HCT116 (cell line): Measurements from ENCODE around the gene ZFHX3. TPM values are rescaled to one million over a fixed set of nuclear protein-coding genes. Genes with fewer than 3 reads are reported as not detected.

Source experiments
- ATAC-seq: fragments of 200-7000 bp; cut with Tn5 transposase; 2 replicates; pipeline ENCODE4 v1.9.1; 2020; ENCODE audit warnings: mild to moderate bottlenecking, moderate library complexity
- BruUV-seq: library from RNA; stranded (reverse); fragments of 400-500 nt; replicated peaks from 2 replicates; lab custom pipeline; 2021; lab: Mats Ljungman, UMichigan
- CTCF ChIA-PET: fragments of 300-600 bp; sonication (Branson Sonifier 250); formaldehyde crosslinking; loops from one replicate; lab custom pipeline; 2021; ENCODE audit warnings: antibody characterized with exemption; lab: Charles Lee
- POLR2A ChIA-PET: fragments of 300-600, 350-600 bp; sonication (Branson Sonifier 250); formaldehyde crosslinking; loops from one replicate; lab custom pipeline; 2021; ENCODE audit warnings: antibody characterized with exemption; lab: Charles Lee
- RAD21 ChIA-PET, 2 experiments: fragments of 300-600 bp; sonication (Branson Sonifier 250); formaldehyde crosslinking; loops; one replicate each; lab custom pipeline; 2023; ENCODE audit warnings: low total read pairs in 2 of 2; ENCODE audit not compliant: uncharacterized antibody in 2 of 2, unreplicated experiment in 2 of 2, low non-redundant PET in 1 of 2; lab: Charles Lee
- DNase-seq: peaks from one replicate; pipeline ENCODE4 v3.0.0-alpha.2; 2010; ENCODE audit warnings: low read depth, low spot score
- H2AFZ ChIP-seq: fragments of 200-600 bp; shearing (Covaris generic), sonication (generic); 2 replicates; pipeline ENCODE4 v1.6.1; 2017; ENCODE audit warnings: low read depth, mixed run types, mixed read lengths, antibody characterized with exemption, low read length; ENCODE audit not compliant: poor library complexity, severe bottlenecking
- H3K27ac ChIP-seq: 2 replicates; pipeline ENCODE4 v1.5.1; 2012; ENCODE audit warnings: low read depth, low read length
- H3K27me3 ChIP-seq: fragments of 200-600 bp; sonication (generic); 2 replicates; pipeline ENCODE4 v1.6.1; 2016; ENCODE audit warnings: mixed run types, low read length, mixed read lengths; ENCODE audit not compliant: insufficient read depth
- H3K36me3 ChIP-seq, 2 experiments: fragments of 200-500 bp in 1 of 2; fragments of 200-600 bp in 1 of 2; sonication (Bioruptor generic) in 1 of 2; sonication (generic) in 1 of 2; 2 replicates each; pipeline versions ENCODE4 v1.5.1 to v1.6.1; 2014 to 2016; ENCODE audit warnings: low read length in 2 of 2, inconsistent platforms in 1 of 2, mixed read lengths in 1 of 2, mixed run types in 1 of 2; ENCODE audit not compliant: insufficient read depth in 2 of 2, control insufficient read depth in 1 of 2
- H3K4me1 ChIP-seq, 2 experiments: fragments of 200-600 bp in 1 of 2; sonication (generic) in 1 of 2; 2 replicates each; pipeline versions ENCODE4 v1.5.1 to v1.6.1; 2012 to 2017; ENCODE audit warnings: low read length in 2 of 2, inconsistent platforms in 1 of 2, mild to moderate bottlenecking in 1 of 2, mixed read lengths in 1 of 2, mixed run types in 1 of 2, moderate library complexity in 1 of 2; ENCODE audit not compliant: insufficient read depth in 2 of 2, control insufficient read depth in 1 of 2
- H3K4me2 ChIP-seq: fragments of 200-600 bp; sonication (generic); 2 replicates; pipeline ENCODE4 v1.6.1; 2017; ENCODE audit warnings: mixed run types, low read length, mixed read lengths
- H3K4me3 ChIP-seq, 2 experiments: fragments of 200-600 bp in 1 of 2; sonication (generic) in 1 of 2; replicated peaks in 1 of 2; 2 replicates each; pipeline ENCODE4 v1.5.1; 2011 to 2016; ENCODE audit warnings: low read length in 2 of 2, control low read depth in 1 of 2, low read depth in 1 of 2, mild to moderate bottlenecking in 1 of 2, mixed read lengths in 1 of 2, mixed run types in 1 of 2
- H3K79me2 ChIP-seq: fragments of 200-600 bp; sonication (generic); 2 replicates; pipeline ENCODE4 v1.6.1; 2017; ENCODE audit warnings: mild to moderate bottlenecking, mixed run types, low read length, moderate library complexity, mixed read lengths; ENCODE audit not compliant: insufficient read depth
- H3K9ac ChIP-seq: fragments of 200-600 bp; sonication (generic); 2 replicates; pipeline ENCODE4 v1.6.1; 2016; ENCODE audit warnings: low read length, mixed read lengths
- H3K9me2 ChIP-seq: fragments of 200-600 bp; sonication (generic), shearing (Covaris generic); 2 replicates; pipeline ENCODE4 v1.6.1; 2017; ENCODE audit warnings: mixed run types, mild to moderate bottlenecking, moderate library complexity; ENCODE audit not compliant: insufficient read depth
- H3K9me3 ChIP-seq, 2 experiments: fragments of 200-500 bp in 1 of 2; fragments of 200-600 bp in 1 of 2; sonication (Bioruptor generic) in 1 of 2; sonication (generic) in 1 of 2; 2 replicates each; pipeline ENCODE4 v1.6.1; 2014 to 2017; ENCODE audit warnings: low read length in 2 of 2, mixed read lengths in 2 of 2, inconsistent platforms in 1 of 2, low read depth in 1 of 2, mild to moderate bottlenecking in 1 of 2, mixed run types in 1 of 2, moderate library complexity in 1 of 2; ENCODE audit not compliant: control insufficient read depth in 1 of 2, insufficient read depth in 1 of 2
- H4K20me1 ChIP-seq: fragments of 200-600 bp; sonication (generic), shearing (Covaris generic); 2 replicates; pipeline ENCODE4 v1.6.1; 2017; ENCODE audit warnings: mixed run types, mild to moderate bottlenecking, moderate library complexity; ENCODE audit not compliant: insufficient read depth
- CBX3 ChIP-seq: IDR thresholded peaks from 2 replicates; pipeline ENCODE4 v1.6.1; 2012; ENCODE audit warnings: low read depth
- EZH2phosphoT487 ChIP-seq: fragments of 200-600 bp; IDR thresholded peaks from 2 replicates; pipeline ENCODE4 v1.6.1; 2018; ENCODE audit warnings: antibody characterized with exemption, borderline replicate concordance
- POLR2AphosphoS5 ChIP-seq: IDR thresholded peaks from 2 replicates; pipeline ENCODE4 v1.6.1; 2011; ENCODE audit warnings: mild to moderate bottlenecking, low read depth, low read length, moderate library complexity
- RAD21 ChIP-seq: IDR thresholded peaks from 2 replicates; pipeline ENCODE4 v1.6.1; 2012; ENCODE audit warnings: low read depth, mild to moderate bottlenecking
- intact Hi-C: fragments of 100-400 bp; cut with micrococcal nuclease; formaldehyde crosslinking; loops from 2 replicates; pipeline ENCODE4 v1.10.0; 2022
- total RNA-seq: library from RNA; stranded (reverse); gene quantifications from one replicate; pipeline ENCODE4 v1.2.1, GENCODE V29; 2021; ENCODE audit not compliant: unreplicated experiment
- TF ChIP-seq, protein P1 (sequence below), 3 experiments: fragments of 200-600 bp in 1 of 3; sonication (generic) in 1 of 3; IDR thresholded peaks in 2 of 3; conservative IDR thresholded peaks in 1 of 3; 2 replicates each; pipeline ENCODE4 v1.5.1; 2012 to 2017; ENCODE audit warnings: low read depth in 2 of 3, low read length in 2 of 3, antibody characterized with exemption in 1 of 3, borderline replicate concordance in 1 of 3, control low read depth in 1 of 3, mild to moderate bottlenecking in 1 of 3, mixed read lengths in 1 of 3, mixed run types in 1 of 3, moderate library complexity in 1 of 3; ENCODE audit not compliant: insufficient read depth in 1 of 3

The ZFHX3 gene
- total RNA-seq, 1 experiment from 2014 or later, result 6.3 TPM

DNA sequence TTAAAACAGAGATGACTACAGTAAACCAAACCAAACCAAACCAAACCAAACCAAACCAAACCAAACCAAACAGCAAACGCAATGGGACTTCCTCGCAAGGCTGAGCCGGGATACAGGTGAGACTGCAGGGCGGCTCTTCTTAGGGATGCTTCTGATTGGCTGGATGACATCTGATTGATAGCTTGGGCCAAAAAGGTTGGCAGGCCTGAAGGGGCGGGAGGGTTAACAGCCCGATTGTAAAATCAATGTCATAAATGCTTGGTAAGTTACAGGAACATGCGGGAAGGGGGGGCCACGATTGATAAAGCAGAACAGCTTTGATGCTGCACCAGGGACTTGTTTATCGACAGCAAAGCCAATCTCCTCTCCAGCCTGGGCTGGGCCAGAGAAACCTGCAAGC lies 86.1 kb downstream of the ZFHX3 start:
- Histone ChIP-seq H3K4me3 (no peak overlapping the region), H3K4me2 (no peak overlapping the region), H3K27me3 (no peaks in the 10 kb centered on the region), H3K79me2 (no peaks in the 10 kb centered on the region), H3K9me3 (no peaks in the 10 kb centered on the region), H3K9ac (no peak overlapping the region)
- DNase-seq, result no peak
- no TSS peak for BruUV-seq
- TF ChIP-seq EZH2phosphoT487 (no peak), CBX3 (no peak)
- TF ChIP-seq, all 23 proteins: peak for 0
- Histone ChIP-seq H3K4me1 (no peaks in the 10 kb centered on the region), H3K36me3 (no peaks in the 10 kb centered on the region), H4K20me1 (peaks cover 5% of the 10 kb centered on the region; the same call in 1 of the 2 replicates), H2AFZ (no peak overlapping the region), H3K9me2 (no peaks in the 10 kb centered on the region), H3K27ac (no peak overlapping the region)
- ChIA-PET RAD21 (interaction anchor here in 1 of 2 experiments (0.6 kb wide), 1 partner anchor 234 kb away, joined by 3 read pairs; no protein-coding TSS in a partner anchor), CTCF (interaction anchor here (0.7 to 1.2 kb wide), 4 partner anchors 9 to 459 kb away, joined by 3 to 7 read pairs (median 4); no protein-coding TSS in a partner anchor), POLR2A (no interaction called here)
- intact Hi-C loops, result loop anchor here (5.0 kb wide), 1 partner anchor 460 kb away; no protein-coding TSS in a partner anchor
- ATAC-seq, result peak; percentile 52; the same call in 1 of the 2 replicates

DNA sequence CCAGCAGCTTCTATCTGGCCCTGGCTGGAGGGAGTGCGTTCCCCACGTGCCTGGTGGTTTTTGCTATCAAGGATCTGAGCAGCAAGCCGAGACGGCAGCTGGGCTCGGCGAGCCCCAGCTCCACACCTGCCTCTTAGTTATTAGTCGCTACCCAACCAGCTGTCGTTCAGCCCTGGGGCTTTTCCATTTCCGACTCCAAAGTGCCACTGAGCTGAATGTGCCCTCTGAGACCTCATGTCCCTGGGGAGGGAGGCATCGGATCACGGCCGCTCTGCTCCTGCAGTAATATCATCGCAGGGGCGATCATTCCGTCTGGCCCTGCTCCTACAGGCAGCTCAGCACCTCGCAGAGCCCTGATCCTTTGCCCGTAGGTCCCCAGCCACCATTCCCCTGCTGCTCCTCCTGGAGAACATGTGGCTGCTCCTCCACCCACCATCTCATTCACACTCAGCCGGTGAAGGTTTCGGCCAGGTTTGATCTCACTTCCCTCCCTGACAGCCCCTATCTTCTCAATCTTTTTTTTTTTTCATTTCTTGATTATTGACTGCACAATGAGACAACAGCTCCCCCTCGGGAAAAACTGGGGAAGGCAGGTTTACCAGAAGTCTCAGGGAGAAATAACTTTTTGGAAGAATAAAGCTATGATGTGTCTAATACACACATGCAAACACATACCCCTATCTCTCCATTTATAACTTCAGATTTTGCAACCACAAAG lies 86.7 kb downstream of the ZFHX3 start:
- H3K9ac ChIP-seq, result no peak overlapping the region
- no peak overlapping the region for H3K27ac ChIP-seq
- H3K9me2 ChIP-seq, result no peaks in the 10 kb centered on the region
- ATAC-seq (peak; percentile 52), DNase-seq (no peak)
- H3K27me3 ChIP-seq, result no peaks in the 10 kb centered on the region
- H3K36me3 ChIP-seq, result no peaks in the 10 kb centered on the region
- intact Hi-C loops, result loop anchor here (5.0 kb wide), 1 partner anchor 459 kb away; no protein-coding TSS in a partner anchor
- H3K9me3 ChIP-seq, result no peaks in the 10 kb centered on the region
- no peak overlapping the region for H3K4me3 ChIP-seq
- no peaks in the 10 kb centered on the region for H3K4me1 ChIP-seq
- ChIA-PET CTCF (interaction anchor here (0.7 to 1.2 kb wide), 5 partner anchors 10 to 459 kb away, joined by 3 to 7 read pairs (median 3); no protein-coding TSS in a partner anchor), POLR2A (no interaction called here), RAD21 (interaction anchor here in 1 of 2 experiments (0.6 kb wide), 1 partner anchor 235 kb away, joined by 3 read pairs; no protein-coding TSS in a partner anchor)
- TF ChIP-seq CBX3 (no peak), POLR2AphosphoS5 (no peak), RAD21 (peak; percentile 46)
- TF ChIP-seq, protein P1, sequence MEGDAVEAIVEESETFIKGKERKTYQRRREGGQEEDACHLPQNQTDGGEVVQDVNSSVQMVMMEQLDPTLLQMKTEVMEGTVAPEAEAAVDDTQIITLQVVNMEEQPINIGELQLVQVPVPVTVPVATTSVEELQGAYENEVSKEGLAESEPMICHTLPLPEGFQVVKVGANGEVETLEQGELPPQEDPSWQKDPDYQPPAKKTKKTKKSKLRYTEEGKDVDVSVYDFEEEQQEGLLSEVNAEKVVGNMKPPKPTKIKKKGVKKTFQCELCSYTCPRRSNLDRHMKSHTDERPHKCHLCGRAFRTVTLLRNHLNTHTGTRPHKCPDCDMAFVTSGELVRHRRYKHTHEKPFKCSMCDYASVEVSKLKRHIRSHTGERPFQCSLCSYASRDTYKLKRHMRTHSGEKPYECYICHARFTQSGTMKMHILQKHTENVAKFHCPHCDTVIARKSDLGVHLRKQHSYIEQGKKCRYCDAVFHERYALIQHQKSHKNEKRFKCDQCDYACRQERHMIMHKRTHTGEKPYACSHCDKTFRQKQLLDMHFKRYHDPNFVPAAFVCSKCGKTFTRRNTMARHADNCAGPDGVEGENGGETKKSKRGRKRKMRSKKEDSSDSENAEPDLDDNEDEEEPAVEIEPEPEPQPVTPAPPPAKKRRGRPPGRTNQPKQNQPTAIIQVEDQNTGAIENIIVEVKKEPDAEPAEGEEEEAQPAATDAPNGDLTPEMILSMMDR (IDR thresholded peaks at IDR 0.05 in 2 of 3, conservative IDR thresholded peaks at IDR 0.05 in 1 of 3; ENCODE audit: borderline replicate concordance in 1 of 3, insufficient read depth in 1 of 3, low read depth in 2 of 3, low read length in 2 of 3), result peak; percentile 9 to 51 (median 29); a peak in 2 of 6 replicates
- BruUV-seq, result no TSS peak
- no peak overlapping the region for H2AFZ ChIP-seq
- no peaks in the 10 kb centered on the region for H3K79me2 ChIP-seq
- peaks cover 5% of the 10 kb centered on the region; the same call in 1 of the 2 replicates for H4K20me1 ChIP-seq
- no peak overlapping the region for H3K4me2 ChIP-seq
